GM19395 (cell line): ENCODE results near the gene TGFBR1.
A peak's percentile ranks its signal among the peaks of the same experiment; 100 is the strongest.

Source experiments
- ATAC-seq: cut with Tn5 transposase; IDR thresholded peaks from one replicate; pipeline ENCODE4 v1.9.1; 2021; ENCODE audit warnings: mild to moderate bottlenecking, moderate library complexity; ENCODE audit not compliant: unreplicated experiment

The TGFBR1 gene

DNA sequence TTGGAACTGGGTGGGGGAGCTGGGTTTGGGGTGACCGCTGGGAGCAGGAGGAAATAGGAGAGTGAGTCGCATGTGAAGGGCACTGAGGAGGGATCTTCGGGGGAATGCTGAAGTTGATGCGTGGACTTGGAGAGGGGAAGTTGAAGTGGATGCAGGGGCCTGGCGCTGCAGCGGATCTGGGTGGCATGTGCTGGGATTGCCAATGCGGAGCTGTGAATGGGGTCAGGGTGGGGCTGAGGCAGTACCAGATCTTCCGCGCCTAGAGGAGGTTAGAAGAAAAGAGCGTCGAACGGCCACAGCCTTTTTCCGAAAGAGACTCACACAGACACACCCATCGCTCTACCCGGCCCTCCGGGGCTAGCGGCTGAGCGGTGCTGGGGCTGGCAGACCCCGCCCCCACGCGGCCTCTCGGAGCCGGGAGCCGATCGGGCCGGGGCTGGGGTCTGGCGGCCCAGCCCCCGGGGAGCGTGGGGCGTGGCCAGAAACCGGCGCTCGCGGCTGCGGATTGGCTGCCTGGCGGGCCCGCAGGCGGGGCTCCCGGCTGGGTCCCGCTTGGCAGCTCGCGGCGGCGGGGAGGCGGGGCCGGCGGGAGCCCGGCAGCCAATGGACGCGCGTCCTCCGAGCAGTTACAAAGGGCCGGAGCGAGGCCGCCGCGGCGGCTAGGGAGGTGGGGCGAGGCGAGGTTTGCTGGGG, at the start of gene TGFBR1:
TGFBR1 (plus strand) TSS at position 655 of the 693 bp plus-strand sequence. CDS start 93 bp downstream, outside the sequence.
- ATAC-seq, result peak; percentile 90

GRCh38 chr9:99055384-99055783, 49.5 kb upstream of the TGFBR1 start:
- no peak for ATAC-seq

DNA sequence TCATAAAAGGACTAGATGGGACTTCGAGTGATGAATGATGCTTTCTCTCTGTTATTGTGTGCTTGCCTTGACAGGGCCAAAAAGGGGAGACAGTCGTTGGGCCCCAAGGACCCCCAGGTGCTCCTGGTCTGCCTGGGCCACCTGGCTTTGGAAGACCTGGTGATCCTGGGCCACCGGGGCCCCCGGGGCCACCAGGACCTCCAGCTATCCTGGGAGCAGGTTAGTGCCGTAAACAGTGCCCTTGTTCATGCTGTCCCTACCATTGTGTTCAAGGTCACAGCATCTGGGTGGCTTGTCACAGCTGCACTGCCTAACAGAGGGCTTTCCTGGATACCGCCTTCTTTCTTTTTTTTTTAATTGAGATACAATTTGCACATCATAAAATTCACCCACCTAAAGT, 48.7 kb upstream of the TGFBR1 start:
- ATAC-seq, result no peak

DNA sequence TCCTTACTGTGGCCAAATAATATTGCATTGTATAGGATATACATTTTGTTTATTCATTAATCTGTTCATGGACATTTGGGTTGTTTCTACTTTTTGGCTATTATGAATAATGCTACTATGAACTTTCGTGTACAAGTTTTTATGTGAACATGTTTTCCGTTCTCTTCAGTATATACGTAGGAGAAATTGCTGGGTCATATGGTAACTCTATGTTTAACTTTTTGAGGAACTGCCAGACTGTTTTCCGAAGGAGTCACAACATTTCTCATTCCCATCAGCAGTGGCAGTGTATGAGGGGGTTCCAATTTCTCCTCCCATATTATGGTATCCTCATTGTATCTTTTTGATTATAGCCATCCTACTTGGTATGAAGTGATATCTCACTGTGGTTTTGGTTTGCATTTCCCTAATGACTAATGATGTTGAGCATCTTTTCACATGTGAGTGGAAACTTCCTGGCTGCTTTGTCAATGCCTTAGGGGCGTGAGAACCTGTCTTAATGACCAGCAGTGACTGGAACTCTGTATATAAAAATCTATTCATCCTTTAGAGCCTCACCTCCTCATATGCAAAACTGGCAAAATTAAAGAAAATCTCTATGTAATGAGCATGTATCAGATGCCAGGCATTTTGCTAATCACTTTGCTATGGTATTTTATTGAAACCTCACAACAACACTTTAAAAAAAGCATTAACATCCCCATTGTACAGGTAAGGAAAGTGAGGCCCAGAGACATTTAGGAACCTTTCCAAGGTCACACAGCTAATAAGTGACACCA, 47.8 kb upstream of the TGFBR1 start:
- no peak for ATAC-seq

- ATAC-seq, result peak; percentile 91
Measured at GRCh38 chr9:99057665-99058625, 47.0 kb upstream of the TGFBR1 start.

DNA sequence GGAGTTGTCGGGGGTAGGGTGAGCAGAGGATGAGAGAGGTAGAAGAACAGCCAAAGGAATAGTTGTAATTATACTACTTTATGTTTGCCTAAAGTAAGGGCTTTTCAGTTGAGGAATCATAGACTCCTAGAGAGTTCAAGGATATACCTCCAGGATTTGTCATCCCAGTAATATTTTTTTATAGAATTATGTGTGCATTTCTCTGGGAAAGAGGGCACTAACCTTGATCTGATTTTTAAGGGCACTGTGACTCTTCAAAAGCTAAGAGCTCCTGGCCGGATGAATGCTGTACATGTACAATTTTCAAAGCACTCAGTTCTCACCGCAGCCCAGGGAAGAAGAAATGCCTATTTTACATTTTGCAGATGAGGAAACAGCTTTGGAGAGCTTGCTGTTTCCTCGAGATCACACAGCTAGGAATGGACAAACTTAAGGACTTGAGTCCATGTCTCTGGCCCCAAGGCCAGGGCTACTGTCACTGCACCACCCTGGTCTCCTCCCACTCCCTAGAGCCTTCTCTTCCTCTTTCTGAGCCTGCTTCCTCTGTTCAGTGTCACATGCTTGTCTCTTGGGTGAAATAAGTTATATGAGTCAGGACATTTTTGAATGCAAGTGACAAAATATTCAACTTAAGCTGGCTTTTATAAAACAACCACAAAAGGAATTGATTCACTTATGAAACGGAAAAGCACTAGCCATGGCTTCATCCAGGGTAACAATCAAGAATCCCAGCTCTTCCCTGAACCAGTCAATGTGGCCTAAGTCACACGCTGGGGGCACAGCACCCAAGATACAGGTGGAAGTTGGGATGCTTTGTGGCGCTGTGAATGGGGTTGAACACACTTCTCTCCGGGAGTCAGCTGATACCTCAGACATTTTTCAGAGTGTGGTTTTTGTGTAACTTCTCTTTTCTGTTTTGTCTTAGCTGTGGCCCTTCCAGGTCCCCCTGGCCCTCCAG, 45.7 kb upstream of the TGFBR1 start:
- ATAC-seq, result peak; percentile 73

DNA sequence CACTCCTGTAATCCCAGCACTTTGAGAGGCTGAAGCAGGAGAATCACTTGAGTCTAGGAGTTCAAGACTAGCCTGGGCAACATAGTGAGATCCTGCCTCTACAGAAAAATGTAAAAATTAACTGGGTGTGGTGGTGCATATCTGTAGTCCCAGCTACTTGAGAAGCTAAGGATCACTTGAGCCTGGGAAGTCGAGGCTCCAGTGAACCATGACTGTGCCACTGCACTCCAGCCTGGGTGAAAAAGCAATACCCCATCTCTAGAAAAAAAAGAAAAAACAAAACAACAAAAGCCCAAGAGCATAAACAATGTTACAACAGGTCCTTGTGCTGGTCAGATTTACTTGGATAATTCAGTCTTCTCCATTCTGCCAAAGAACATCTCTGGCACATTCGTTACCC, 44.3 kb upstream of the TGFBR1 start:
- ATAC-seq, result no peak

DNA sequence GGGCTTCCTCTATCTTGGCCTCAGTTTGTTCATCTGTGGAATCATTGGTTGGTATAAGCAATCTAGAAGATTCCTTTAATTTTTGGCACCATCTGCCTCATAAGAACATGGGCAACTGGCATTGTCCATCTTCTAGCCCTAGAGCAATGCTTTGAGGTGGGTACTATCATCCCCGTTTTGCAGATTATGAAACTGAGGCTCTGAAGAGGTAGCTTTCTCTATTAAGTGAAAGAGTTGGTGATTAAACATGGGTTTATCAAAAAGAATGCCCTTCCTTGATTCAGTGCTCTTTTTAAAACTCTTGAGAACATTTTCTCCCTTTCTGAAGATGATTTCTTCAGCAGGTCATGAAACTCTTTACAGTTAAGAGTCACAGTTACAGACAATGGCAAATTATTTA, 42.4 kb upstream of the TGFBR1 start:
- ATAC-seq, result no peak

DNA sequence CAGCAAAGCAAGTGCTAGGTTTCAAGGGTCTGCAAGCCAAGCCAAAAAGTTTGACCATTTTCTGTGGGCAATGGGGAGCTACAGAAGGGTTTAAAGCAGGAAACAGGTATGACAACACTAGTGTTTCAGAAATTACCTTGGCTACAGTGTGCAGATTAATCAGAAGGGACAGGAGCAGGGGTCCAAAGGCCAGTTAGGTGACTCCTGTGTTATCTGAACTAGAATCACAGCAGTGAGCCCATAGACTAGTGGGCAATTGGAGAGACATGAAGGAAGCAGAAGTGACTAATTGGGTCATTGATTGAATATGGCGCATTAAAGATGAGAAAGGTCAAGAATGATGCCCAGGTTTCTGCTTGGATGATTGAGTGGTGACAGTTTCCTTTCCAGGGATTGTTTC, 41.4 kb upstream of the TGFBR1 start:
- ATAC-seq, result no peak

DNA sequence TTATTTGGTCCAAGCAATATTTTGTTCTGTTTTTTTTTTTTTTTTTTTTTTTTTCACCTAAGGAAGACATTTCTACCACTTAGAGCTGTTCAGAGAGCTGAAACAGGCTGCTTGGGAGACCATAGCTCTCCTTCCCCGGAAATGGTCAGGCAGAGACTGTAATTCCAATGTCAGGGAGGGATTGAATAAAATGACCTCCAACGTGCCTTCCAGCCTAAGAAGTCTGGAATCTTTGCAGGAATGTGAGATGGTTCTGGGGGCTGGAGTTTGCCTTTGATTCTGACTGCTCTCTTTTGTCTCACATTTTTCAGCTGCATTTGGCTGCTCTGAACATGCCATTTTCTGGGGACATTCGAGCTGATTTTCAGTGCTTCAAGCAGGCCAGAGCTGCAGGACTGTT, 38.3 kb upstream of the TGFBR1 start:
- ATAC-seq, result no peak

- ATAC-seq, result no peak
Measured at GRCh38 chr9:99069075-99069474, 35.8 kb upstream of the TGFBR1 start.

DNA sequence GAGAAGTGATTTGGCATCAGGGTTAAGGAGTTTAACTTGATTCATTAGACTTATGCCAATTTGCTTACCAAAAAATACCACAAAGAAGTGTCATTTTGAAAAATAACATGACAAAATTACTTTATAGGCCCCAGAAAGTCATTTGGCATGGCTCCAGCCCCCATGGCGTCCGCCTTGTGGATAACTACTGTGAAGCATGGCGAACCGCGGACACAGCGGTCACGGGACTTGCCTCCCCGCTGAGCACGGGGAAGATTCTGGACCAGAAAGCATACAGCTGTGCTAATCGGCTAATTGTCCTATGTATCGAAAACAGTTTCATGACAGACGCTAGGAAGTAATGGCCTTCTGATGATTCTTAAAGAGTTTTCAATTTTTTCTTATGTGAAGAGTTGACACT, 35.4 kb upstream of the TGFBR1 start:
- ATAC-seq, result no peak

DNA sequence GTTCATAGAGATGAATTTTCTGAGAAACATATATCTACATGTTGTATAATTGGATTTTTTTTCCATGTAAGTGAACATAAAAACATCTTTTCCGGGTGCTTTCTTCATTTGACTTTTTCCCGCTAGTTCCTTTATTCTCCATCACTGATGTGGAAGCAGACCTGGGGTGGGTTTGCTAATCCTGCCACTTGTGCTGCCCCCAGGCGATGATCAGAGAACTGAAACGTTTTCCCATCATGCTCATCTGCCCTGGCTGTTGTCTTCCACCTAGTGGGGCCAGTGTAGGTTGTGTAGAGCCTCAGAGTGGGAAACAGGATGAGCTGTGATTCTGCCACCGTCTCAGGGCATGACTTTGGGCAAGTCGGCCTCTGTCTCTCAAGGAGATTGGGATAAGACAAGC, 34.2 kb upstream of the TGFBR1 start:
- ATAC-seq, result no peak

- no peak for ATAC-seq
Measured at GRCh38 chr9:99071313-99072039, 33.4 kb upstream of the TGFBR1 start.

- no peak for ATAC-seq
Measured at GRCh38 chr9:99072040-99072394, 32.9 kb upstream of the TGFBR1 start.

DNA sequence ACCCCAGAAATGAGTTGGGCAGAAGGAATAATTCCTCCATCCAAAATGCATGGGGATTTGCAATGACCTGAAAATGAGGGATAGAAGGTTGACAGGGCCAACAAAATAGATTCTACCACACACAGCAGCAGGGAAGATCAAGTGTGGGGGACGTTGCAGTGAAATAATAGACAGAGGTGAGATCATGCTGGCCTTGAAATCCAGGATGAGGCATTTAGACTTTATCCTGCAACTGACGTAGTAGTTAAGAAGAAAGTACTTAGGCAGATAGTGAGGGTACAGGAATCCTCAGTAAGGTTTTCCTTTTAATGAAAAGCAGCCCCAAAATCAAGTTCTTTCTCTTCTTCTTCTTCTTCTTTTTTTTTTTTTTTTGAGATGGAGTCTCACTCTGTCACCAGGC, 31.6 kb upstream of the TGFBR1 start:
- ATAC-seq, result no peak

- ATAC-seq, result no peak
Measured at GRCh38 chr9:99073985-99074901, 30.7 kb upstream of the TGFBR1 start.

DNA sequence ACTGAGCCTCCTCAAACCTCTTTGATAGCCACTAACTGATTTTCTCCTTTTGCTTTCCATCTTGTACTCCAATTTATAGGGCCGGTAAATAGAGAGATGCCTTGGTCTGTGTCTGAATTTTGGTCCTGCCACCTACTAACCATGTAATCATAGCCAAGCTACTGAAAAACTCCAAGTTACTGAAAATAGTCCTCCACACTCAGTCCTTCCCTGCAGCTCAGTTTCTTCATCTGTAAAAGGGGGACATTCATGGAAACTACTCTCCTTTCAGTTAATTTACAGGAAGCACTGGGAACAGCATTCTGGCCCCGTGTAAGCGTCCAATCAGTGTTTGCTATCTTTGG, 30.0 kb upstream of the TGFBR1 start:
- no peak for ATAC-seq
